H9 (cell line): Measurements from ENCODE around the gene ZBTB20. TPM values are rescaled to one million over a fixed set of nuclear protein-coding genes. Genes with fewer than 3 reads are reported as not detected.

Experiments
- DNase-seq: peaks from one replicate; pipeline ENCODE4 v3.0.0-alpha.2; 2017
- H2AFZ ChIP-seq: one replicate; pipeline ENCODE4 v1.6.1; 2013; ENCODE audit warnings: mild to moderate bottlenecking, low read length, control low read depth, moderate library complexity
- H2AK5ac ChIP-seq: 2 replicates; pipeline ENCODE4 v1.6.1; 2013; ENCODE audit warnings: low read length, control low read depth, mixed read lengths; ENCODE audit not compliant: insufficient read length
- H2BK120ac ChIP-seq: one replicate; pipeline ENCODE4 v1.6.1; 2013; ENCODE audit warnings: low read depth, mild to moderate bottlenecking, low read length, control low read depth, inconsistent platforms; ENCODE audit not compliant: poor library complexity, severe bottlenecking
- H2BK12ac ChIP-seq: 2 replicates; pipeline ENCODE4 v1.6.1; 2013; ENCODE audit warnings: low read length, control low read depth, mixed read lengths, low read depth; ENCODE audit not compliant: insufficient read length
- H2BK15ac ChIP-seq: 2 replicates; pipeline ENCODE4 v1.6.1; 2013; ENCODE audit warnings: low read depth, low read length, control low read depth
- H2BK20ac ChIP-seq: one replicate; pipeline ENCODE4 v1.6.1; 2013; ENCODE audit warnings: low read depth, mild to moderate bottlenecking, low read length, control low read depth, inconsistent platforms; ENCODE audit not compliant: poor library complexity, severe bottlenecking
- H2BK5ac ChIP-seq: 2 replicates; pipeline ENCODE4 v1.6.1; 2013; ENCODE audit warnings: low read length, control low read depth, mixed read lengths; ENCODE audit not compliant: insufficient read length
- H3K14ac ChIP-seq: 2 replicates; pipeline ENCODE4 v1.6.1; 2013; ENCODE audit warnings: low read length, control low read depth; ENCODE audit not compliant: insufficient read depth
- H3K18ac ChIP-seq: 2 replicates; pipeline ENCODE4 v1.6.1; 2013; ENCODE audit warnings: low read depth, mild to moderate bottlenecking, mixed read lengths, low read length, control low read depth; ENCODE audit not compliant: insufficient read length
- H3K23ac ChIP-seq: 2 replicates; pipeline ENCODE4 v1.6.1; 2013; ENCODE audit warnings: low read length, control low read depth, mixed read lengths, low read depth; ENCODE audit not compliant: insufficient read length
- H3K23me2 ChIP-seq: 2 replicates; pipeline ENCODE4 v1.6.1; 2013; ENCODE audit warnings: low read depth, mild to moderate bottlenecking, mixed read lengths, low read length, control low read depth; ENCODE audit not compliant: insufficient read length, poor library complexity, severe bottlenecking
- H3K27ac ChIP-seq: 2 replicates; pipeline ENCODE4 v1.5.1; 2013; ENCODE audit warnings: low read length, control low read depth, mixed read lengths, low read depth; ENCODE audit not compliant: insufficient read length
- H3K27me3 ChIP-seq: 2 replicates; pipeline ENCODE4 v1.6.1; 2013; ENCODE audit warnings: low read length, control low read depth, inconsistent platforms; ENCODE audit not compliant: insufficient read depth
- H3K4ac ChIP-seq: 2 replicates; pipeline ENCODE4 v1.6.1; 2013; ENCODE audit warnings: low read depth, mild to moderate bottlenecking, control low read depth, inconsistent platforms, low read length, moderate library complexity
- H3K4me1 ChIP-seq: 2 replicates; pipeline ENCODE4 v1.6.1; 2013; ENCODE audit warnings: low read length, control low read depth, inconsistent platforms; ENCODE audit not compliant: insufficient read depth
- H3K4me2 ChIP-seq: 2 replicates; pipeline ENCODE4 v1.6.1; 2013; ENCODE audit warnings: low read length, control low read depth, mixed read lengths; ENCODE audit not compliant: insufficient read length, insufficient read depth
- H3K56ac ChIP-seq: 2 replicates; pipeline ENCODE4 v1.6.1; 2013; ENCODE audit warnings: low read depth, mild to moderate bottlenecking, mixed read lengths, low read length, control low read depth; ENCODE audit not compliant: insufficient read length
- H3K79me1 ChIP-seq: 2 replicates; pipeline ENCODE4 v1.6.1; 2013; ENCODE audit warnings: low read depth, mild to moderate bottlenecking, moderate library complexity, low read length, control low read depth, inconsistent platforms; ENCODE audit not compliant: insufficient read depth, poor library complexity, severe bottlenecking
- H3K79me2 ChIP-seq: 2 replicates; pipeline ENCODE4 v1.6.1; 2013; ENCODE audit warnings: low read length, control low read depth, inconsistent platforms; ENCODE audit not compliant: insufficient read depth
- H3K9ac ChIP-seq: 2 replicates; pipeline ENCODE4 v1.6.1; 2013; ENCODE audit warnings: low read length, control low read depth, mixed read lengths; ENCODE audit not compliant: insufficient read length; ENCODE audit errors: extremely low read depth
- H3K9me3 ChIP-seq: one replicate; pipeline ENCODE4 v1.6.1; 2013; ENCODE audit warnings: low read depth, low read length, inconsistent platforms; ENCODE audit not compliant: control insufficient read depth
- H3T11ph ChIP-seq: one replicate; pipeline ENCODE4 v1.6.1; 2013; ENCODE audit warnings: mild to moderate bottlenecking, low read length, control low read depth, inconsistent platforms
- H4K20me1 ChIP-seq: one replicate; pipeline ENCODE4 v1.6.1; 2013; ENCODE audit not compliant: control insufficient read depth, insufficient read length, insufficient read depth
- H4K5ac ChIP-seq: 2 replicates; pipeline ENCODE4 v1.6.1; 2013; ENCODE audit warnings: low read depth, mild to moderate bottlenecking, mixed read lengths, low read length, control low read depth; ENCODE audit not compliant: insufficient read length
- H4K8ac ChIP-seq: replicated peaks from 2 replicates; pipeline ENCODE4 v1.6.1; 2013; ENCODE audit warnings: low read length, control low read depth, mixed read lengths, low read depth; ENCODE audit not compliant: insufficient read length
- H4K91ac ChIP-seq: 2 replicates; pipeline ENCODE4 v1.6.1; 2013; ENCODE audit warnings: low read depth, mild to moderate bottlenecking, moderate library complexity, mixed read lengths, low read length, control low read depth; ENCODE audit not compliant: insufficient read length
- H3K27ac Mint-ChIP-seq, 3 experiments: 2 replicates in 2 of 3; 3 replicates in 1 of 3; pipeline ENCODE4 v1.8.0; 2020 to 2021; ENCODE audit warnings: mixed read lengths in 3 of 3, mild to moderate bottlenecking in 1 of 3, moderate library complexity in 1 of 3
- H3K27me3 Mint-ChIP-seq: 2 replicates; pipeline ENCODE4 v1.8.0; 2021; ENCODE audit warnings: low read depth, mild to moderate bottlenecking, moderate library complexity, mixed read lengths
- H3K36me3 Mint-ChIP-seq, 3 experiments: 2 replicates in 2 of 3; 3 replicates in 1 of 3; pipeline ENCODE4 v1.8.0; 2020 to 2021; ENCODE audit warnings: low read depth in 3 of 3, mixed read lengths in 3 of 3; ENCODE audit not compliant: insufficient read depth in 1 of 3
- H3K4me1 Mint-ChIP-seq, 2 experiments: 2 replicates each; pipeline ENCODE4 v1.8.0; 2020; ENCODE audit warnings: mixed read lengths in 2 of 2
- H3K4me3 Mint-ChIP-seq, 2 experiments: 2 replicates in 1 of 2; 3 replicates in 1 of 2; pipeline ENCODE4 v1.8.0; 2020 to 2021; ENCODE audit warnings: mild to moderate bottlenecking in 2 of 2, mixed read lengths in 2 of 2, moderate library complexity in 1 of 2
- H3K9me3 Mint-ChIP-seq, 2 experiments: 2 replicates in 1 of 2; 3 replicates in 1 of 2; pipeline ENCODE4 v1.8.0; 2020; ENCODE audit warnings: mild to moderate bottlenecking in 2 of 2, mixed read lengths in 2 of 2, moderate library complexity in 1 of 2
- WGBS: extraction: QIAGEN DNeasy Blood & Tissue Kit; methylation state at CpG from one replicate; pipeline ENCODE4 v1.1.7; 2013; ENCODE audit warnings: missing lambda C conversion rate, low lambda C conversion rate, mixed read lengths; ENCODE audit not compliant: insufficient read length; ENCODE audit errors: extremely low coverage; 5-methylcytosine and 5-hydroxymethylcytosine counted together
- total RNA-seq: library from RNA; stranded (reverse); gene quantifications from 2 replicates; pipeline ENCODE4 v1.2.1, GENCODE V29; 2021
- TF ChIP-seq, protein P1 (sequence below): fragments of 200-600 bp; sonication (generic); conservative IDR thresholded peaks from 3 replicates; pipeline ENCODE4 v1.8.0; 2021; ENCODE audit warnings: antibody characterized with exemption, mild to moderate bottlenecking

The ZBTB20 gene
- total RNA-seq, 1 experiment from 2014 or later = 0.70 TPM

DNA sequence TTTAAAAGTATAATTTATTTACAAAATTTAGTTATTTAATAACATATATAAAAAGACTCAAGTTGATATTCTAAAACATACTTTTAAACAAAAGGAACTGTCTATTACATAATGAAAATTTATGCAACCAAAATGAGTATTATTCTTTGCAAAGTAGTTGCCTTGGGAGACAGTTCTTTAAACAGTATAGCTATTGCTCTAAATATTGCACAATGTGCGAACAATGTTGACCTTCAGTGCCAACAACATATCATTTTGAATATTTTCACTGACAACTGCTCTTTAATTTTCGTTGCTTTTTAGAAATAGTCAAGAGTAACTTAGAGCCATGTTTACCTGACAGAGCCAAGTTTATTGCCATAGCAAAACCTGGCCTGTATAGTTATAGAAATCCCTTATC is 124.9 kb downstream of the ZBTB20 start:
- no peak overlapping the region for H2AK5ac ChIP-seq
- H4K20me1 ChIP-seq = no peaks in the 10 kb centered on the region
- H3K36me3 Mint-ChIP-seq = no peaks in the 10 kb centered on the region
- no peaks in the 10 kb centered on the region for H3K4me1 Mint-ChIP-seq
- no peaks in the 10 kb centered on the region for H3K79me2 ChIP-seq
- no peak overlapping the region for H3K4ac ChIP-seq
- no peaks in the 10 kb centered on the region for H3K79me1 ChIP-seq
- no peak overlapping the region for H2BK120ac ChIP-seq
- H3T11ph ChIP-seq = no peak overlapping the region
- H2BK5ac ChIP-seq = no peak overlapping the region
- H3K27me3 Mint-ChIP-seq = no peaks in the 10 kb centered on the region
- no peaks in the 10 kb centered on the region for H3K4me1 ChIP-seq
- no peak overlapping the region for H3K9ac ChIP-seq
- H3K56ac ChIP-seq = no peak overlapping the region
- H4K8ac ChIP-seq = no peak overlapping the region
- H2BK12ac ChIP-seq = no peak overlapping the region
- H2AFZ ChIP-seq = no peak overlapping the region
- H3K9me3 Mint-ChIP-seq = no peaks in the 10 kb centered on the region
- no peak overlapping the region for H3K4me2 ChIP-seq
- no peak overlapping the region for H2BK20ac ChIP-seq
- H3K14ac ChIP-seq = no peak overlapping the region
- TF ChIP-seq, protein P1, sequence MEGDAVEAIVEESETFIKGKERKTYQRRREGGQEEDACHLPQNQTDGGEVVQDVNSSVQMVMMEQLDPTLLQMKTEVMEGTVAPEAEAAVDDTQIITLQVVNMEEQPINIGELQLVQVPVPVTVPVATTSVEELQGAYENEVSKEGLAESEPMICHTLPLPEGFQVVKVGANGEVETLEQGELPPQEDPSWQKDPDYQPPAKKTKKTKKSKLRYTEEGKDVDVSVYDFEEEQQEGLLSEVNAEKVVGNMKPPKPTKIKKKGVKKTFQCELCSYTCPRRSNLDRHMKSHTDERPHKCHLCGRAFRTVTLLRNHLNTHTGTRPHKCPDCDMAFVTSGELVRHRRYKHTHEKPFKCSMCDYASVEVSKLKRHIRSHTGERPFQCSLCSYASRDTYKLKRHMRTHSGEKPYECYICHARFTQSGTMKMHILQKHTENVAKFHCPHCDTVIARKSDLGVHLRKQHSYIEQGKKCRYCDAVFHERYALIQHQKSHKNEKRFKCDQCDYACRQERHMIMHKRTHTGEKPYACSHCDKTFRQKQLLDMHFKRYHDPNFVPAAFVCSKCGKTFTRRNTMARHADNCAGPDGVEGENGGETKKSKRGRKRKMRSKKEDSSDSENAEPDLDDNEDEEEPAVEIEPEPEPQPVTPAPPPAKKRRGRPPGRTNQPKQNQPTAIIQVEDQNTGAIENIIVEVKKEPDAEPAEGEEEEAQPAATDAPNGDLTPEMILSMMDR = no peak
- no peaks in the 10 kb centered on the region for H3K9me3 ChIP-seq
- no peak overlapping the region for H3K4me3 Mint-ChIP-seq
- no peak overlapping the region for H4K5ac ChIP-seq
- DNase-seq = no peak
- no peak overlapping the region for H3K27ac Mint-ChIP-seq
- no peak overlapping the region for H2BK15ac ChIP-seq
- no peak overlapping the region for H3K18ac ChIP-seq
- H3K27me3 ChIP-seq = no peaks in the 10 kb centered on the region
- H4K91ac ChIP-seq = no peak overlapping the region
- WGBS = no CpG with 5 or more reads among the region's 2 CpGs
- no peak overlapping the region for H3K23ac ChIP-seq
- H3K23me2 ChIP-seq = no peaks in the 10 kb centered on the region
- no peak overlapping the region for H3K27ac ChIP-seq
